PC-3 (cell line): Measurements from ENCODE around the gene SLC9A4. TPM values are rescaled to one million over a fixed set of nuclear protein-coding genes. Genes with fewer than 3 reads are reported as not detected.

Source experiments
- ATAC-seq: fragments of 200-7000 bp; cut with Tn5 transposase; 2 replicates; pipeline ENCODE4 v1.9.1; 2020; ENCODE audit warnings: mild to moderate bottlenecking, moderate library complexity
- BruUV-seq: library from RNA; stranded (reverse); fragments of 400-500 nt; replicated peaks from 2 replicates; lab custom pipeline; 2021; lab: Mats Ljungman, UMichigan
- CTCF ChIA-PET: fragments of 300-600 bp; sonication (Branson Sonifier 250); formaldehyde crosslinking; loops from one replicate; lab custom pipeline; 2022; ENCODE audit warnings: antibody characterized with exemption; lab: Charles Lee
- POLR2A ChIA-PET: fragments of 300-600 bp; sonication (Branson Sonifier 250); formaldehyde crosslinking; loops from one replicate; lab custom pipeline; 2022; ENCODE audit warnings: antibody characterized with exemption; ENCODE audit not compliant: unreplicated experiment; lab: Charles Lee
- DNase-seq: peaks from one replicate; pipeline ENCODE4 v3.0.0-alpha.2; 2015
- H2AFZ ChIP-seq: fragments of 300-600 bp; sonication (generic); 2 replicates; pipeline ENCODE4 v1.6.0; 2016; ENCODE audit warnings: antibody characterized with exemption, low read length
- H3F3A ChIP-seq: fragments of 300-600 bp; sonication (generic); one replicate; pipeline ENCODE4 v1.6.0; 2017; ENCODE audit warnings: antibody characterized with exemption, low read length, control low read depth, mild to moderate bottlenecking; ENCODE audit not compliant: unreplicated experiment
- H3K27ac ChIP-seq: fragments of 300-600 bp; sonication (generic); 2 replicates; pipeline ENCODE4 v1.5.1; 2016; ENCODE audit warnings: mild to moderate bottlenecking, low read length
- H3K27me3 ChIP-seq: fragments of 300-600 bp; sonication (generic); 2 replicates; pipeline ENCODE4 v1.6.1; 2016; ENCODE audit warnings: low read length, mixed read lengths
- H3K36me3 ChIP-seq: fragments of 300-600 bp; sonication (generic); 2 replicates; pipeline ENCODE4 v1.6.1; 2016; ENCODE audit warnings: low read depth, mixed run types, low read length, mixed read lengths
- H3K4me1 ChIP-seq: fragments of 300-600 bp; sonication (generic); 2 replicates; pipeline ENCODE4 v1.5.1; 2016; ENCODE audit warnings: low read length; ENCODE audit not compliant: insufficient read depth
- H3K4me2 ChIP-seq: fragments of 300-600 bp; sonication (generic); 2 replicates; pipeline ENCODE4 v1.6.0; 2016; ENCODE audit warnings: low read length
- H3K4me3 ChIP-seq: fragments of 300-600 bp; sonication (generic); 2 replicates; pipeline ENCODE4 v1.5.1; 2016; ENCODE audit warnings: mild to moderate bottlenecking, low read length, mixed read lengths
- H3K79me2 ChIP-seq: fragments of 300-600 bp; sonication (generic); 2 replicates; pipeline ENCODE4 v1.6.1; 2017; ENCODE audit warnings: low read length, mixed read lengths
- H3K9ac ChIP-seq: fragments of 300-600 bp; sonication (generic); 2 replicates; pipeline ENCODE4 v1.6.0; 2016; ENCODE audit warnings: mild to moderate bottlenecking, low read length
- H3K9me2 ChIP-seq: fragments of 300-600 bp; sonication (generic); replicated peaks from 2 replicates; pipeline ENCODE4 v1.6.1; 2016; ENCODE audit warnings: mixed run types, low read length, mixed read lengths
- H3K9me3 ChIP-seq: fragments of 300-600 bp; sonication (generic); 2 replicates; pipeline ENCODE4 v1.6.1; 2016; ENCODE audit warnings: low read length, mixed read lengths
- H4K20me1 ChIP-seq: fragments of 300-600 bp; sonication (generic); 2 replicates; pipeline ENCODE4 v1.6.1; 2016; ENCODE audit warnings: low read length, mixed read lengths
- EZH2 ChIP-seq: fragments of 300-600 bp; sonication (generic); IDR thresholded peaks from one replicate; pipeline ENCODE4 v1.6.1; 2017; ENCODE audit warnings: antibody characterized with exemption, mild to moderate bottlenecking, low read length; ENCODE audit not compliant: unreplicated experiment
- EZH2phosphoT487 ChIP-seq: fragments of 300-600 bp; sonication (generic); IDR thresholded peaks from 2 replicates; pipeline ENCODE4 v1.6.1; 2018; ENCODE audit warnings: mild to moderate bottlenecking, antibody characterized with exemption, low read length, borderline replicate concordance
- intact Hi-C: fragments of 100-400 bp; cut with micrococcal nuclease; formaldehyde crosslinking; loops from 2 replicates; pipeline ENCODE4 v1.9.0; 2023
- total RNA-seq: library from RNA; depleted of rRNA; stranded (reverse); fragments of >200 nt; gene quantifications from 2 replicates; pipeline ENCODE4 v1.2.3, GENCODE V29; 2014
- TF ChIP-seq, protein P1 (sequence below): fragments of 300-600 bp; sonication (generic); conservative IDR thresholded peaks from 2 replicates; pipeline ENCODE4 v1.5.1; 2017; ENCODE audit warnings: antibody characterized with exemption, low read depth, mild to moderate bottlenecking, low read length

SLC9A4 gene
- total RNA-seq, 1 experiment from 2014 or later = 0.04 TPM

DNA sequence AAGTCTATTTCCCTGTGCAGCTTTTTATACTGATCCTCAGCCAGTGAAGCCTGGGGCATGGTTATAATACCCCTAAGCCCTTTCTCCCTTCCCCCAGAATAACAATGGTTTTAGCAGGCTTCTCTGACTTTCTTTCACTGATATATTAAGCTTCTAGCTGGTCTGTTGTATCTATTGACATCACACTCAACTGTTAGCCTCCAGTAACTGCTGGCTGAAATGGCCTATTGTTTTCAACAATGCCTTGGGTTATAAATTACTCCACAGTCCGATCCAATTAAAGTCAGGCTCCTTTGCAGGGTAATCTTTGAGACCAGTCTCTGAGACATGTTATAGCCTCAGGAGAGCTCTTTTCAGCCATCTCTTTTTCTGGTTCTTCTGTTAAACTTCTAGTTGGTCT, 2.9 kb upstream of the SLC9A4 start:
- Histone ChIP-seq H3K4me2 (no peak overlapping the region), H3K4me1 (no peaks in the 10 kb centered on the region; the same call in 1 of the 2 replicates), H3K9ac (no peak overlapping the region), H3K27me3 (no peaks in the 10 kb centered on the region), H3K27ac (no peak overlapping the region), H4K20me1 (no peaks in the 10 kb centered on the region), H3K4me3 (no peak overlapping the region), H3K36me3 (no peaks in the 10 kb centered on the region), H3K79me2 (no peaks in the 10 kb centered on the region), H3F3A (no peaks in the 10 kb centered on the region), H3K9me3 (no peaks in the 10 kb centered on the region), H3K9me2 (no peaks in the 10 kb centered on the region), H2AFZ (no peak overlapping the region)
- intact Hi-C loops = no loop called here
- DNase-seq (no peak), ATAC-seq (no peak)
- BruUV-seq = no TSS peak
- ChIA-PET CTCF (no interaction called here), POLR2A (no interaction called here)
- TF ChIP-seq, protein P1, sequence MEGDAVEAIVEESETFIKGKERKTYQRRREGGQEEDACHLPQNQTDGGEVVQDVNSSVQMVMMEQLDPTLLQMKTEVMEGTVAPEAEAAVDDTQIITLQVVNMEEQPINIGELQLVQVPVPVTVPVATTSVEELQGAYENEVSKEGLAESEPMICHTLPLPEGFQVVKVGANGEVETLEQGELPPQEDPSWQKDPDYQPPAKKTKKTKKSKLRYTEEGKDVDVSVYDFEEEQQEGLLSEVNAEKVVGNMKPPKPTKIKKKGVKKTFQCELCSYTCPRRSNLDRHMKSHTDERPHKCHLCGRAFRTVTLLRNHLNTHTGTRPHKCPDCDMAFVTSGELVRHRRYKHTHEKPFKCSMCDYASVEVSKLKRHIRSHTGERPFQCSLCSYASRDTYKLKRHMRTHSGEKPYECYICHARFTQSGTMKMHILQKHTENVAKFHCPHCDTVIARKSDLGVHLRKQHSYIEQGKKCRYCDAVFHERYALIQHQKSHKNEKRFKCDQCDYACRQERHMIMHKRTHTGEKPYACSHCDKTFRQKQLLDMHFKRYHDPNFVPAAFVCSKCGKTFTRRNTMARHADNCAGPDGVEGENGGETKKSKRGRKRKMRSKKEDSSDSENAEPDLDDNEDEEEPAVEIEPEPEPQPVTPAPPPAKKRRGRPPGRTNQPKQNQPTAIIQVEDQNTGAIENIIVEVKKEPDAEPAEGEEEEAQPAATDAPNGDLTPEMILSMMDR = no peak
- TF ChIP-seq EZH2 (no peak), EZH2phosphoT487 (no peak)

DNA sequence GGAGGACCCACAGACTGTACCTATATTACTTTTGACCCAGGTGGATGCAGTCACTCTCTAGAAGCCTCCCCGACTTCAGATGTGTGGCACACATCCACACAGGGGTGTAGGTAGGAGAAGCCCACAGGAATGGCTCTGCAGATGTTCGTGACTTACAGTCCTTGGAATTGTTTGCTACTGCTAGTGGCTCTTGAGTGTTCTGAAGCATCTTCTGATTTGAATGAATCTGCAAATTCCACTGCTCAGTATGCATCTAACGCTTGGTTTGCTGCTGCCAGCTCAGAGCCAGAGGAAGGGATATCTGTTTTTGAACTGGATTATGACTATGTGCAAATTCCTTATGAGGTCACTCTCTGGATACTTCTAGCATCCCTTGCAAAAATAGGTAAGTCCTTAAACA, 605 bp downstream of the SLC9A4 start:
- Histone ChIP-seq H3K79me2 (no peaks in the 10 kb centered on the region), H3F3A (no peaks in the 10 kb centered on the region), H3K4me2 (peak overlapping the region; percentile 36; the same call in 1 of the 2 replicates), H3K27me3 (no peaks in the 10 kb centered on the region), H3K9ac (no peak overlapping the region), H3K4me3 (no peak overlapping the region), H4K20me1 (no peaks in the 10 kb centered on the region), H3K36me3 (no peaks in the 10 kb centered on the region), H3K9me3 (no peaks in the 10 kb centered on the region), H3K9me2 (no peaks in the 10 kb centered on the region), H3K4me1 (no peaks in the 10 kb centered on the region; the same call in 1 of the 2 replicates), H2AFZ (peak overlapping the region; percentile 52; the same call in 1 of the 2 replicates), H3K27ac (no peak overlapping the region)
- ChIA-PET CTCF (interaction anchor here (0.6 to 1.4 kb wide), 3 partner anchors 11 to 142 kb away, joined by 3 to 7 read pairs (median 3); no protein-coding TSS in a partner anchor), POLR2A (no interaction called here)
- TF ChIP-seq, protein P1 = no peak
- TF ChIP-seq EZH2phosphoT487 = no peak
- no peak for TF ChIP-seq EZH2
- ATAC-seq = no peak
- intact Hi-C loops = loop anchor here (1.0 kb wide), 3 partner anchors 143 to 333 kb away; no protein-coding TSS in a partner anchor
- no peak for DNase-seq
- no TSS peak for BruUV-seq

DNA sequence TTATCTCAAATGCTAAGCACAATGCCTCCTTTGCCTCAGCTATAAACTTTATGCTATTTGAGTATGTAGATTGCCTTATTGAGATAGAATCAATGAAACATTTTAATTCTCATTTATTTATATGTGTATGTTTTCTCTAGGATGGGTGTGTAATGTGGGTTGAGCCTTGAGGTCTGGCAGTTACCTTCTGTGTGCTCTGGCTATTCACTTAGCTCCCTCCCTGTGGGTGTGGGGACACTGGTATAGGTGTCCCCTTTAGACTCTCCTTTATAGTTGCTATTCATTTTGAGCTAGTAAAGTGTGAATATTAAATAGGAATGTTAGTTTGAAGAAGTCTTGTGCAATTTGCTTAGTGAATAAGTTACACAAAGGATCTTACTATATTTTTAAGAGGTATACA, 1.8 kb downstream of the SLC9A4 start:
- Histone ChIP-seq H3K36me3 (no peaks in the 10 kb centered on the region), H3K79me2 (no peaks in the 10 kb centered on the region), H3K4me2 (no peak overlapping the region), H3K27ac (no peak overlapping the region), H2AFZ (no peak overlapping the region), H4K20me1 (no peaks in the 10 kb centered on the region), H3K4me3 (no peak overlapping the region), H3K9me2 (no peaks in the 10 kb centered on the region), H3F3A (no peaks in the 10 kb centered on the region), H3K27me3 (no peaks in the 10 kb centered on the region), H3K9me3 (no peaks in the 10 kb centered on the region), H3K9ac (no peak overlapping the region), H3K4me1 (no peaks in the 10 kb centered on the region; the same call in 1 of the 2 replicates)
- TF ChIP-seq, protein P1 = no peak
- TF ChIP-seq EZH2 = no peak
- no peak for TF ChIP-seq EZH2phosphoT487
- CTCF ChIA-PET = interaction anchor here (0.9 kb wide), 1 partner anchor 142 kb away, joined by 3 read pairs; no protein-coding TSS in a partner anchor
- no TSS peak for BruUV-seq
- intact Hi-C loops = no loop called here
- no peak for ATAC-seq
- POLR2A ChIA-PET = no interaction called here
- no peak for DNase-seq
